Epithelial cell of prostate (primary cell): ENCODE data around the gene KCNRG.
"Not testable (repeated sequence)": the region's sequence is repeated elsewhere in the genome, so short reads cannot be mapped to it uniquely, and the experiment has no call there.

Experiments used
- DNase-seq: peaks from one replicate; pipeline ENCODE4 v3.0.0-alpha.2; 2011; ENCODE audit warnings: low read depth, low spot score
- H3K27ac ChIP-seq: fragments of 450-650 bp; 2 replicates; pipeline ENCODE4 v1.5.1; 2017; ENCODE audit warnings: mild to moderate bottlenecking

Gene KCNRG

GRCh38 chr13:50006426-50007135, 8.7 kb upstream of the KCNRG start:
- H3K27ac ChIP-seq = no peak overlapping the region
- DNase-seq = no peak

DNA sequence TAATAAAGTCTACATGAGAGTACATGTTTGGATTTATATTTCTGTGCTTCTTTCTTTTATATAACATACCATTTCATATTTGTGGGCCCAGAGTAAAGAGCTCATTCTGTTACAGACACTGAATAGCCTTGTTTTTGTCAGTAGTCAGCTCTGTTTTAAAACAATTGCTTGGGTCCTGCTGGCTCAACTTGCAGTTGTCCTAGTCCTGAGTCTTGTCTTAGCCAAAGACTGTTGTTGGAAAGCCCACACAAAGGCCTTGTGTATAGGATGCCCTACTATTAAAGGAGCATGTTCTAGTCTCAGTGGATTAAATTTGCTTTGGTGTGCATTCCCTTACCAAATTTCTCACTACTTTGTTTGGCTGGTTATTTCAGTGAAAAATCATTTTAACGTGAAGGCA, 3.8 kb upstream of the KCNRG start:
- no peak overlapping the region for H3K27ac ChIP-seq
- no peak for DNase-seq

DNA sequence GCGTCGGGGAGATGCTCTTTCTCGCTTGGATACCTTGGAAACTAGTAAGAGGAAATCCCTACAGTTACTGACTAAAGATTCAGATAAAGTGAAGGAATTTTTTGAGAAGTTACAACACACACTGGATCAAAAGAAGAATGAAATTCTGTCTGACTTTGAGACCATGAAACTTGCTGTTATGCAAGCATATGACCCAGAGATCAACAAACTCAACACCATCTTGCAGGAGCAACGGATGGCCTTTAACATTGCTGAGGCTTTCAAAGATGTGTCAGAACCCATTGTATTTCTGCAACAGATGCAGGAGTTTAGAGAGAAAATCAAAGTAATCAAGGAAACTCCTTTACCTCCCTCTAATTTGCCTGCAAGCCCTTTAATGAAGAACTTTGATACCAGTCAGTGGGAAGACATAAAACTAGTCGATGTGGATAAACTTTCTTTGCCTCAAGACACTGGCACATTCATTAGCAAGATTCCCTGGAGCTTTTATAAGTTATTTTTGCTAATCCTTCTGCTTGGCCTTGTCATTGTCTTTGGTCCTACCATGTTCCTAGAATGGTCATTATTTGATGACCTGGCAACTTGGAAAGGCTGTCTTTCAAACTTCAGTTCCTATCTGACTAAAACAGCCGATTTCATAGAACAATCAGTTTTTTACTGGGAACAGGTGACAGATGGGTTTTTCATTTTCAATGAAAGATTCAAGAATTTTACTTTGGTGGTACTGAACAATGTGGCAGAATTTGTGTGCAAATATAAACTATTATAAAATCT, 2.7 kb upstream of the KCNRG start:
- DNase-seq = no peak
- no peak overlapping the region for H3K27ac ChIP-seq

GRCh38 chr13:50014386-50014785, 858 bp upstream of the KCNRG start:
- DNase-seq = no peak
- H3K27ac ChIP-seq = no peak overlapping the region

DNA sequence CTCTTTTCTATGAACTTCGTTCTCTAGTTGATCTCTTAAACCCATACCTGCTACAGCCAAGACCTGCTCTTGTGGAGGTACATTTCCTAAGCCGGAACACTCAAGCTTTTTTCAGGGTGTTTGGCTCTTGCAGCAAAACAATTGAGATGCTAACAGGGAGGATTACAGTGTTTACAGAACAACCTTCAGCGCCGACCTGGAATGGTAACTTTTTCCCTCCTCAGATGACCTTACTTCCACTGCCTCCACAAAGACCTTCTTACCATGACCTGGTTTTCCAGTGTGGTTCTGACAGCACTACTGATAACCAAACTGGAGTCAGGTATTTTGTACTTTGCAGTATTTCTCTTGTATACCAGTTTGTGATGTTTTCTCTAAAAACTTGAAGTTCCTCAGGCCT, 506 bp downstream of the KCNRG start:
- DNase-seq = no peak
- H3K27ac ChIP-seq = no peak overlapping the region

DNA sequence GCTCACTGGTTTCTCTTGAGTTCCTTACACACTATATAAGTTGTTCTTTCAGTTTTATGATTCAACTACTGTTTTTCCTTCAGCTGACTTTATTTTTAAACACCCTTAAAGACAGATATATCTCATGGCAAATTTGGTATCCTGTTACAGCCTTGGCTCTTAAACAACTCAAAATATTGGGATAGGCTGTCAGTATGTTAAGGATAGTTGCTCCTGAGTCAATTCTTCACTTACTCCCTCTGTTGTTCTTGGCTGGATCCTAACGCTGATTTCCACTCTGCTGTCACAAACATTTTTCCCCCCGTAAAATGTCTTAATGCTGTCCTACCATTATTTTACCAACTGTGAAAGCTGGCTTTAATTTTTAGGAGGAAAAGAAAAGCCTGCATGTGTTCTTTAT, 1.2 kb downstream of the KCNRG start:
- no peak for DNase-seq
- H3K27ac ChIP-seq = no peak overlapping the region

- no peak for DNase-seq
- H3K27ac ChIP-seq = no peak overlapping the region
These were observed 2.6 kb downstream of the KCNRG start for GRCh38 chr13:50017819-50018218.

GRCh38 chr13:50025436-50025835, 10.2 kb downstream of the KCNRG start:
- no peak for DNase-seq

GRCh38 chr13:50026788-50027473, 11.7 kb downstream of the KCNRG start:
- no peak overlapping the region for H3K27ac ChIP-seq

More at GRCh38 chr13:50025436-50025835, 10.2 kb downstream of the KCNRG start:
- no peak overlapping the region for H3K27ac ChIP-seq

DNA sequence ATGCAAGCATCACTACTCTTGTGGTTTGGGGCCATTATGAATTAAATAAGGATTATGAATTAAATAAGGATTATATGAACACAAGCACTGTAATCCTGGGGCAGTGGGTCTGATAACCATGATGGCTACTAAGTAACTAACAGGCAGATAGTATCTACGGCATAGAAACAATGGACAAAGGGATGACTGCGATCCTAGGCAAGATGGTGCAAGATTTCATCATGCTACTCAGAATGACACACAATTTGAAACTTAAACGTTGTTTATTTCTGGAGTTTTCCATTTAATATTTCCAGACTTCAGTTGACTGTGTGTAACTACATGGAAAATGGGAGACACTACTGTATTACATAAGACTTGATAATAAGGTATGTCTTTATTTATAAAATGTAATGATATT, 15.1 kb downstream of the KCNRG start:
- DNase-seq = no peak
- H3K27ac ChIP-seq = peak overlapping the region; percentile 36

More at GRCh38 chr13:50026788-50027473, 11.7 kb downstream of the KCNRG start:
- no peak for DNase-seq

DNA sequence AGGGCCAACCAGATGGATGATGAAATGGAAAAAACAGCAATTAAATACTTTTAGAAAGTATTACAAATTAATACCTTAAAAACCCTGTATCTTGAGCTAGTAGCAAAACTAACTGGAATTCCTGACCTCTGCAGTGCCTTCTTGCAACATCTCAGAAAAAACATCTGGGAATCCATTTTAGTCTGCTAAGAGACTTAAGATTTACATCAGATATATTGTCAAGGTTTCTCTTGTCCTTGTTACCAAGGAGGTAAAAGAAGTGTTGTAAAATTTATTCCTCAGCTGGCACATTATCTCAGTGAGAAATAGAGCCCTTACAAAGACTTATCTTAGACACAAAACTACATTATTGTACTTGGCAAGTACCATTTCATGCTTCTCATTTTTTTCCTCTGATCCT, 18.5 kb downstream of the KCNRG start:
- no peak overlapping the region for H3K27ac ChIP-seq
- no peak for DNase-seq

- no peak overlapping the region for H3K27ac ChIP-seq
These were observed 22.5 kb downstream of the KCNRG start for GRCh38 chr13:50037788-50038187.

DNA sequence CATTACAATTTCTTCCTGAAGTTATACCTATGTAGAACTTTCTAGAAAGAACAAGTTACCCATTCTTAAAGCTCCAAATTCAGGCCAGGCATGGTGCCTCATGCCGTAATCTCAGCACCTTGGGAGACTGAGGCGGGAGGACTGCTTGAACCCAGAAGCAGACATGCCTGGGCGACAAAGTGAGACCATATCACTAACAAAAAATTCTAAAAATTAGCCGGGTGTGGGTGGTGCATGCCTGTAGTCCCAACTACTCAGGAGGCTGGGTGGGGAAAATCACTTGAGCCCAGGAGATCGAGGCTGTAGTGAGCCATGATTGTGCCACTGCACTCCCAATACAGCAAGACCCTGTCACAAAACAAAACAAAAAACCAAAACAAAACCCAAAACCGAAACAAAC, 23.0 kb downstream of the KCNRG start:
- DNase-seq = no peak
- no peak overlapping the region for H3K27ac ChIP-seq

More at GRCh38 chr13:50037788-50038187, 22.5 kb downstream of the KCNRG start:
- DNase-seq = no peak

- no peak for DNase-seq
- no peak overlapping the region for H3K27ac ChIP-seq
These were observed 37.2 kb downstream of the KCNRG start for GRCh38 chr13:50052478-50052877.

DNA sequence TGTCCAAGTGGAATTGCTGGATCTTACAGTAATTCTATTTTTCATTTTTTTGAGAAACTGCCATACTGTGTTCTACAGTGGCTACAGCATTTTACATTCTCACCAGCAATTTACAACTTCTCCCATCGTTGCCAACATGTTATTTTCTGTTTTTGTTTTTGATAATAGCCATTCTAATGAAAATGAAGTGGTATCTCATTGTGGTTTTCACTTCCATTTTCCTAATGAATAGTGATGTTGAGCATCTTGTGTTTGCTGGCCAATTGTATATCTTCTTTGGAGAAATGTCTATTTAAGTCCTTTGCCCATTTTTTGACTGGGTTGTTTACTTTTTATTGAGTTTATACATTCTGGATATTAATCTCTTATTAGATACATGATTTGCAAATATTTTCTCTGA, 38.6 kb downstream of the KCNRG start:
- no peak for DNase-seq

DNA sequence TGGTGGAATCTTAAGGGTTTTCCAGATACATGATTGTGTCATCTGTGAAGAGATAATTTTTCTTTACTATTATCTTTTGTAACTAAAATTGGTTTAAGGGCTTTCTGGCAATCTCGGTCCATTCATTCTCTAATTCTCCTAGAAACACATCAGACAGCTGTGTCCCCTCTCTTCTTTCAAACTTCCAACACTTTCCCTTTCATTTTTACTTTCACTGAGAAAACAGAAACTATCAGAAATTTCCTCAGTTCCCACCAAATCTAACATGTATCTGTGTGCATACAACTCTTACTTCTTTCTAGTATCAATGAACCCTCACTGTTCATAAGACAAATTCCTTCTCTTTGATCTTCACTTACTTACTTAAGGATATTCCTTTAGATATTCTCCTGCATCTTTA, 40.2 kb downstream of the KCNRG start:
- no peak overlapping the region for H3K27ac ChIP-seq
- DNase-seq = no peak

More for the DNA sequence above, 38.6 kb downstream of the KCNRG start:
- no peak overlapping the region for H3K27ac ChIP-seq

DNA sequence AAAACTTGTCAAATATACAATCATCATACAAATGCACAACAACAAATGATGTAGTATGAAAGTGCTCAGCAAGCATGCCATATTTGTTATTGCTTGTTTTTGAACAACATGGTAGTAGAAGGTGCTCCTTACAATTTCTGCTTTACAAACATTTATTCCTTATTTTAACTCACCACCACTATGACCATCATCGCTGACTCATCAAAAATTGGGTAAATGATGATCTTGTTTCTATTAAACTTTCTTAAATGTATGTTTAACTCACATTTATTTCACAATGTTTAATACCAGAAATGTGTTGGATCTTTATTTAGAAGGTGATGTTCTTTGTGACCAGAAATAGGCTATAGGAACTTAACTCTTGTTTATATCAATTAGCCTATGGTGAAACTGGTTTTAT, 45.5 kb downstream of the KCNRG start:
- no peak overlapping the region for H3K27ac ChIP-seq
- DNase-seq = no peak

DNA sequence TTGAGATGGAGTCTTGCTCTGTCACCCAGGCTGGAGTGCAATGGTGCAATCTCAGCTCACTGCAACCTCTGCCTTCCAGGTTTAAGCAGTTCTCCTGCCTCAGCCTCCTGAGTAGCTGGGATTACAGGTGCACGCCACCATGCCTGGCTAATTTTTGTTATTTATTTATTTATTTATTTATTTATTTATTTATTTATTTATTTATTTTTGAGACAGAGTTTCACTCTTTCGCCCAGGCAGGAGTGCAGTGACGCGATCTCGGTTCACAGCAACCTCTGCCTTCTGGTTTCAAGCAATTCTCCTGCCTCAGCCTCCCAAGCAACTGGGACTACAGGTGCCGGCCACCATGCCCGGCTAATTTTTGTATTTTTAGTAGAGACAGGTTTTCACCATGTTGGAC, 47.1 kb downstream of the KCNRG start:
- not testable (repeated sequence) for DNase-seq, H3K27ac ChIP-seq

GRCh38 chr13:50065712-50066111, 50.5 kb downstream of the KCNRG start:
- DNase-seq = no peak
- no peak overlapping the region for H3K27ac ChIP-seq

DNA sequence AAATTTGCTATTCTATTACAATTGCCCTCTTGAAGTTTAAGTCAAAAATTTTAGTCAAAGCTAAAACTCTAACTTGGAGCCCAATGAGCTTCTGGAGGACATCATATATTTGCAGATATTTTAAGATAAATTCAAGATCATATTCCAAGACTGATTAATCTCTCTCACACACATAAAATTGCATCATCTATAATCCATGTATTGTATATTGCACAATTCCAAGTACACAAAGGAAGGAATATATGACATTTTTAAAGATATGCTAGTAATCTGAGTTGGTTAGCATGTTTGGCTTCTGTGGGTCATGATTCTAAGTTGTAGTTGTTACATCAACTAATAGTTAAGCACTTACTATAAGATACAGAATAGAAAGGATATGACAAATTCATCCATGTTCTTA, 53.3 kb downstream of the KCNRG start:
- peak overlapping the region; percentile 30 for H3K27ac ChIP-seq
- no peak for DNase-seq

- H3K27ac ChIP-seq = peak overlapping the region; percentile 30
- DNase-seq = no peak
These were observed 54.0 kb downstream of the KCNRG start for GRCh38 chr13:50069261-50069660.
